ENCODE data around the gene RIMBP2. TPM values are rescaled to one million over a fixed set of nuclear protein-coding genes. Genes with fewer than 3 reads are reported as not detected.

RIMBP2 gene
- total and polyA plus RNA-seq, 4 donors: 0.05 to 2.9 (median 0.95) TPM

- H3K36me3 ChIP-seq (ENCODE audit: control insufficient read depth in 4 of 4, insufficient read depth in 4 of 4, low read length in 4 of 4): no peaks in the 10 kb centered on the region
- no peak overlapping the region for H3K27ac ChIP-seq (ENCODE audit: low read depth in 1 of 2, low read length in 1 of 2)
- H3K27me3 ChIP-seq (ENCODE audit: control insufficient read depth in 3 of 3, insufficient read depth in 3 of 3, low read length in 2 of 3): peaks cover 0 to 5% (median 0%) of the 10 kb centered on the region in 3 donors
- no peak for DNase-seq
- no peak overlapping the region for H3K4me3 ChIP-seq
- WGBS, 2 donors: 85 to 86% methylated on average over 5 of the region's 5 CpGs
- peaks cover 0 to 2% (median 0%) of the 10 kb centered on the region in 5 donors for H3K4me1 ChIP-seq (ENCODE audit: control insufficient read depth in 5 of 5, insufficient read depth in 5 of 5, low read length in 5 of 5)
- ATAC-seq (ENCODE audit: insufficient read depth, low FRiP score): no peak
- no peak for TF ChIP-seq CTCF (IDR thresholded peaks at IDR 0.05; ENCODE audit: control extremely low read depth, extremely low read depth)
- H3K9me3 ChIP-seq (ENCODE audit: control insufficient read depth in 4 of 4, insufficient read depth in 3 of 4, low read length in 3 of 4): peaks cover 0 to under 1% (median 0%) of the 10 kb centered on the region in 4 donors
- H3K9ac ChIP-seq (ENCODE audit: insufficient read depth in 1 of 2, low read length in 2 of 2): no peak overlapping the region
Measured at GRCh38 chr12:130636370-130636769, 79.7 kb downstream of the RIMBP2 start.

DNA sequence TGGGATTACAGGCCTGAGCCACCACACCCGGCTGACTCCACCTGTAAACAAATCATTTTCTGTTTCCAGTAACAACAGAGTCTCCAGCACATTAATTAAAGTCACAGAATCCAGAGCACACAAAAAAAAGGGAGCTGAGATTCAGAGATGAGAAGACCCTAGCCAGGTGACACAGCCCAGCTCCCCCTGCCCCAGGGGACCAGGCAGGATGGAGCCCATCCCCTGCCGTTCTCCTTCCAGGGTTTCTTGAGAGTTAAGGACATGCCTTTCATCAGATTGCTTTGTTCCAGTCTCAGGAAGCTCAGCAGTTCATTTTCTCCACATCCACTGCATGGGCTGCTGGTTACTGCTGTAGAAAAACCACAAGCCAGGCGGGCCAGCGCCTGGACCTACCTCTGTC is 81.2 kb downstream of the RIMBP2 start:
- Histone ChIP-seq H3K27ac (ENCODE audit: low read depth in 1 of 2, low read length in 1 of 2) (no peak overlapping the region), H3K9ac (ENCODE audit: insufficient read depth in 1 of 2, low read length in 2 of 2) (no peak overlapping the region), H3K36me3 (ENCODE audit: control insufficient read depth in 4 of 4, insufficient read depth in 4 of 4, low read length in 4 of 4) (no peaks in the 10 kb centered on the region), H3K9me3 (ENCODE audit: control insufficient read depth in 4 of 4, insufficient read depth in 3 of 4, low read length in 3 of 4) (peaks cover 0 to 2% (median 1%) of the 10 kb centered on the region in 4 donors), H3K27me3 (ENCODE audit: control insufficient read depth in 3 of 3, insufficient read depth in 3 of 3, low read length in 2 of 3) (peaks cover 0 to 5% (median 0%) of the 10 kb centered on the region in 3 donors), H3K4me1 (ENCODE audit: control insufficient read depth in 5 of 5, insufficient read depth in 5 of 5, low read length in 5 of 5) (peaks cover 0 to 2% (median 0%) of the 10 kb centered on the region in 5 donors), H3K4me3 (no peak overlapping the region)
- 58 to 64% methylated on average over 4 of the region's 4 CpGs for WGBS, 2 donors
- ATAC-seq (ENCODE audit: insufficient read depth, low FRiP score): no peak
- no peak for TF ChIP-seq CTCF (IDR thresholded peaks at IDR 0.05; ENCODE audit: control extremely low read depth, extremely low read depth)
- DNase-seq: no peak

DNA sequence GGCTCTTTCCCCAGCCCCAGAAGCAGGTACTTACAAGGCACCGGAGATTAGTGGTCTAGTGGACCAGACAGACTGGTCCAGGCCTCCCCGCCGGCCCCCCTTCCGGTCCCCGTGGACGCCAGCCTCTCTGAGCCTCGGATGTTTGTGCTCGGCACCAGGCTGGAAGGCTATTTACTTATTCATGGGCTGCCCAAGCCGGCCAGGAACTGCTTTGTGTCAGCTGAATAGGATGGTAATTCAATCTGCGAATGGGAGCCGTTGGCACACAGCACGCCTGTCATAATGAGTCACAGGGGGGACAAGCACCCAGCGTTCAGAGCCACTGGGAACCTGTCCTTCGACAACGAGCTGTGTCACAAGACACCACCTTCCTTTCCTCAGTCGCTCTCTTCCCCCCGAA is 82.3 kb downstream of the RIMBP2 start:
- H3K4me1 ChIP-seq (ENCODE audit: control insufficient read depth in 5 of 5, insufficient read depth in 5 of 5, low read length in 5 of 5): peaks cover 0 to 2% (median 0%) of the 10 kb centered on the region in 5 donors
- H3K36me3 ChIP-seq (ENCODE audit: control insufficient read depth in 4 of 4, insufficient read depth in 4 of 4, low read length in 4 of 4): no peaks in the 10 kb centered on the region
- TF ChIP-seq CTCF (IDR thresholded peaks at IDR 0.05; ENCODE audit: control extremely low read depth, extremely low read depth): no peak
- no peak overlapping the region for H3K4me3 ChIP-seq
- no peak overlapping the region for H3K9ac ChIP-seq (ENCODE audit: insufficient read depth in 1 of 2, low read length in 2 of 2)
- peak; percentile 38 for ATAC-seq (ENCODE audit: insufficient read depth, low FRiP score)
- no peak overlapping the region for H3K27ac ChIP-seq (ENCODE audit: low read depth in 1 of 2, low read length in 1 of 2)
- peaks cover 0 to 2% (median 1%) of the 10 kb centered on the region in 4 donors for H3K9me3 ChIP-seq (ENCODE audit: control insufficient read depth in 4 of 4, insufficient read depth in 3 of 4, low read length in 3 of 4)
- peaks cover 0 to 5% (median 0%) of the 10 kb centered on the region in 3 donors for H3K27me3 ChIP-seq (ENCODE audit: control insufficient read depth in 3 of 3, insufficient read depth in 3 of 3, low read length in 2 of 3)
- peak; percentile 46 to 74 (median 66) for DNase-seq
- 6 to 33% methylated on average over 17 of the region's 17 CpGs for WGBS, 2 donors

DNA sequence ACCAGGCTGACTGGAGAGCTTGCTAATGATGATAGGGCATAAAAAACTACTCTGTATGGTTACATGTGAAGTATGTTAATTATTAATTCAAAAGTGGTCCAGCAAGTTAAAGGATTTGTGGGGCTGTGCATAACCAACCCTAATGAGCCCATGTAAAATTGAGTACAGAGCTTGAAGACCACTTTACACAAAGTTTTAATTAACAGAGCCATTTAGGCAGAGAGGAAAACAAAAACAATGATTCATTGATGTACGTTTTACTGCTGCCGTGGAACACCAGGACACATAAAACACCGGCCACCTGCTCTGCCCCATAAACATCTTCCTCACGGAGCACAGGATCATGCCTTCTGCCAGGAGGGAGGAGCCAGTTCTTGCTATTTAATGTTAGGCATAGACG is 83.5 kb downstream of the RIMBP2 start:
- H3K36me3 ChIP-seq (ENCODE audit: control insufficient read depth in 4 of 4, insufficient read depth in 4 of 4, low read length in 4 of 4): no peaks in the 10 kb centered on the region
- 61 to 79% methylated on average over 5 of the region's 5 CpGs for WGBS, 2 donors
- no peak for TF ChIP-seq CTCF (IDR thresholded peaks at IDR 0.05; ENCODE audit: control extremely low read depth, extremely low read depth)
- H3K4me1 ChIP-seq (ENCODE audit: control insufficient read depth in 5 of 5, insufficient read depth in 5 of 5, low read length in 5 of 5): peaks cover 0 to 2% (median 0%) of the 10 kb centered on the region in 5 donors
- peaks cover 0 to 2% (median 1%) of the 10 kb centered on the region in 4 donors for H3K9me3 ChIP-seq (ENCODE audit: control insufficient read depth in 4 of 4, insufficient read depth in 3 of 4, low read length in 3 of 4)
- ATAC-seq (ENCODE audit: insufficient read depth, low FRiP score) (no peak), DNase-seq (peak in 2 of 3 donors; percentile 51 to 74)
- no peak overlapping the region for H3K9ac ChIP-seq (ENCODE audit: insufficient read depth in 1 of 2, low read length in 2 of 2)
- peaks cover 0 to 5% (median 0%) of the 10 kb centered on the region in 3 donors for H3K27me3 ChIP-seq (ENCODE audit: control insufficient read depth in 3 of 3, insufficient read depth in 3 of 3, low read length in 2 of 3)
- no peak overlapping the region for H3K4me3 ChIP-seq
- H3K27ac ChIP-seq (ENCODE audit: low read depth in 1 of 2, low read length in 1 of 2): no peak overlapping the region

All from lung (tissue), 12 donors.